ENCODE results near the gene HMGXB3.
"Not testable (repeated sequence)": the region's sequence is repeated elsewhere in the genome, so short reads cannot be mapped to it uniquely, and the experiment has no call there.

The HMGXB3 gene

GRCh38 chr5:150050172-150050811, 49.8 kb downstream of the HMGXB3 start:
- not testable (repeated sequence) for DNase-seq (ENCODE audit: extremely low read depth in 1 of 2, low read depth in 1 of 2)

GRCh38 chr5:150051657-150052195, 51.2 kb downstream of the HMGXB3 start:
- no peak for DNase-seq (ENCODE audit: extremely low read depth in 1 of 2, low read depth in 1 of 2)

GRCh38 chr5:150052226-150052955, 51.9 kb downstream of the HMGXB3 start:
- no peak for DNase-seq (ENCODE audit: extremely low read depth in 1 of 2, low read depth in 1 of 2)

- no peak for DNase-seq (ENCODE audit: extremely low read depth in 1 of 2, low read depth in 1 of 2)
Measured at GRCh38 chr5:150052956-150053712, 52.6 kb downstream of the HMGXB3 start.

DNA sequence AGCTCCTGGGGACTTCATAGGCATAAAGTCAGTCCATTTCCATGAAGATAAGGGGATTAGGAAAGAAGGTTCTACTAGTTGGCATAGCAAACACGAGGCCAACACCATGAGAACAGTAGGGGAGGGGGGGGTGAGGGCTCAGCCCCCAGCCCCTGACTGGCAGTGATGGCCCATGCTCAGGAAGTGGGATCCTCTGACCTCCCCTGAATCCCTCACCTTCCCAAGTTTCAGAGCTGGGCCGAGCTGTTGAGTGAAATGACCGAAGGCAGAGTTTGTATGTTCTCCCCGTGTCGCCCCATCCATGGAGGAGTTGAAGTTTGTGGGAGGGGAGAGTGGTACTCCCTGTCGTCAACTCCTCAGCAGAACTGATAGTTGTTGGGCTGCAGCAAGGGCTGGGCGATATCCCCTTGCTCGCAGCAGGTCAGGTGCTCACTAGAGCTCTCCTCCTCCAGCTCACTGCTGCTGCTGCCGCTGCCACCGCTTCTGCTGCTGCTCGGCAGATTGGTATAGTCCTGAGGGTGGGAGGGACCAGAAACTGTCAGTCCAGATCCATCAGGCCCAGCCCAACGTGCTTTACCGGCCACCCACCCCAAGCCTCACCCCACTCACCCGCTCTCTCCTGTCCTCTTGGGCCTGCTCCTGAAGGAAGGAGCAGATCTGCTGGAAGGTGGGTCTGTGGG, 53.3 kb downstream of the HMGXB3 start:
- DNase-seq (ENCODE audit: extremely low read depth in 1 of 2, low read depth in 1 of 2): no peak

DNA sequence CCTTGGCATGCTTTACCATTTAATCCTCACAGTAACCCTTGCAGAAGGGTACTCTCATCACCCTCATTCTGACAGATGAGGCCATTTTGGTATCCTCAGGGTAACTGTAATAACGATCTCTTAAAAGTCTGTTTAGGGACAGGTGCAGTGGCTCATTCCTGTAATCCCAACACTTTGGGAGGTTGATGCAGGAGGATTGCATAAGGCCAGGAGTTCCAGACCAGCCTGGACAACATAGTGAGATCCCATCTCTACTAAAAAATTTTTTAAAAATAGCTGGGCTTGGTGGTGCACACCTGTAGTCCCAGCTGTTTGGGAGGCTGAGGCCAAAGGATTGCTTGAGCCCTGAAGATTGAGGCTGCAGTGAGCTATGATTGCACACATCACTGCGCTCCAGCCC, 54.0 kb downstream of the HMGXB3 start:
- DNase-seq (ENCODE audit: extremely low read depth in 1 of 2, low read depth in 1 of 2): no peak

GRCh38 chr5:150055326-150056074, 55.0 kb downstream of the HMGXB3 start:
- DNase-seq (ENCODE audit: extremely low read depth in 1 of 2, low read depth in 1 of 2): no peak

GRCh38 chr5:150056075-150056443, 55.5 kb downstream of the HMGXB3 start:
- no peak for DNase-seq (ENCODE audit: extremely low read depth in 1 of 2, low read depth in 1 of 2)

- DNase-seq (ENCODE audit: extremely low read depth in 1 of 2, low read depth in 1 of 2): no peak
Measured at GRCh38 chr5:150057052-150057451, 56.5 kb downstream of the HMGXB3 start.

- DNase-seq (ENCODE audit: extremely low read depth in 1 of 2, low read depth in 1 of 2): no peak
Measured at GRCh38 chr5:150057511-150057910, 57.0 kb downstream of the HMGXB3 start.

DNA sequence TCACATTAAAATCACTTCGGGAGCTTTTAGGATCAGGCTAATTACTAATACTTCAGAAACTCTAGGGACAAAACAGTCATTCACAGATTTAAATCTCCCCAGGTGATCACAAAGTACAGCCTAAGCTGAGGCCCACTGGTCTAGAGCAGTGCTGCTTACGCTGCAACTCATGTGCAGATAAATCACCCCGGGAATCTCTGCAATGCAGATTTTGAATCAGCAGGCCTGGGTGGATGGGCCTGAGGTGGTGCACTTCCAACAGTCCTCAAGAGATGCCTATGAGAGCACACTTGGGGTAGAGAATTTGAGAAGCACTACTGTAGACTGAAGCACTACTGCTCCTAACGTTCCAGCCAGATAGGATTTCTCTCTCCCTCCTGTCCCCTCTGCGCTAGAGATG, 57.5 kb downstream of the HMGXB3 start:
- no peak for DNase-seq (ENCODE audit: extremely low read depth in 1 of 2, low read depth in 1 of 2)

- DNase-seq (ENCODE audit: extremely low read depth in 1 of 2, low read depth in 1 of 2): no peak
Measured at GRCh38 chr5:150058480-150059126, 58.1 kb downstream of the HMGXB3 start.

DNA sequence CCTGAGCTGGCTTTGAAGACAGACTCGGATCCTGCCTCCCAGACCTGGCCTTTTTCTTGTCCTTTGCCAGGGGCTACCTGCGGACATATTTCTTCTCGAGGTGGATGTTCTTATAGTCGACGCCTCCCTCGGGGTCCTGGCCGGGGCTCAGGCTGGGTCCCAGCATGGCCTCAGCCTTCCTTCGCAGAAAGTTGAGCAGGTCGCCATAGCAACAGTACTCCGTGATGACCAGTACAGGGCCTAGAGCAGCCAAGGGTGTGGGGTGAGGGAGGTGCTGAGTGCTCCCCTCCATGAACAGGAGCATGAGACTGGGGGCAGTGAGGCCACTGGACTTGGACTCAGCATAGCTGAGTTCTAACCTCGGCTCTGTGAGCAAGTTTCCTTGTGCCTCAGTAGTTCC, 59.1 kb downstream of the HMGXB3 start:
- no peak for DNase-seq (ENCODE audit: extremely low read depth in 1 of 2, low read depth in 1 of 2)

- no peak for DNase-seq (ENCODE audit: extremely low read depth in 1 of 2, low read depth in 1 of 2)
Measured at GRCh38 chr5:150060471-150060870, 59.9 kb downstream of the HMGXB3 start.

DNA sequence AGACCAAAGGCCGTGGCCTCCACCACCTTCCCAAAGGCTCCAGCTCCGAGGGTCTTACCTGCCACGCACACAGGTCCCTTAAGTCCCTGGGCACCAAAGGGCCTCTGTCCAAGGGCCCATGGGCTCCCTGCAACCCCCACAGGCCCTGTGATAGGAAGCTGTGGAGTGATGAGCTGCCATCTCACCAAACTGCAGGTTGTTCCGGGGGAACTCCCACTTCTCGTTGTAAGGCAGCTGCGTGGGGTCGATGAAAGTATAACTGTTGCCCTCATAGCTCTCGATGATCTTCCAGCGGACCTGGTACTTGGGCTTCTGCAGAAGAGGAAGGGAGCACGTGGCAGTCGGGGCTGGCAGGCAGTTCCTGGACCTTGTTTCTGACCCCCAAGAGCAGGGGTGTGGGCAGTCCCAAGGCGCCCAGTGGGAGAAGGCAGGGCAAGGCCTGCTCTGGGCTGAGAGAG, 61.0 kb downstream of the HMGXB3 start:
- DNase-seq (ENCODE audit: extremely low read depth in 1 of 2, low read depth in 1 of 2): no peak

DNA sequence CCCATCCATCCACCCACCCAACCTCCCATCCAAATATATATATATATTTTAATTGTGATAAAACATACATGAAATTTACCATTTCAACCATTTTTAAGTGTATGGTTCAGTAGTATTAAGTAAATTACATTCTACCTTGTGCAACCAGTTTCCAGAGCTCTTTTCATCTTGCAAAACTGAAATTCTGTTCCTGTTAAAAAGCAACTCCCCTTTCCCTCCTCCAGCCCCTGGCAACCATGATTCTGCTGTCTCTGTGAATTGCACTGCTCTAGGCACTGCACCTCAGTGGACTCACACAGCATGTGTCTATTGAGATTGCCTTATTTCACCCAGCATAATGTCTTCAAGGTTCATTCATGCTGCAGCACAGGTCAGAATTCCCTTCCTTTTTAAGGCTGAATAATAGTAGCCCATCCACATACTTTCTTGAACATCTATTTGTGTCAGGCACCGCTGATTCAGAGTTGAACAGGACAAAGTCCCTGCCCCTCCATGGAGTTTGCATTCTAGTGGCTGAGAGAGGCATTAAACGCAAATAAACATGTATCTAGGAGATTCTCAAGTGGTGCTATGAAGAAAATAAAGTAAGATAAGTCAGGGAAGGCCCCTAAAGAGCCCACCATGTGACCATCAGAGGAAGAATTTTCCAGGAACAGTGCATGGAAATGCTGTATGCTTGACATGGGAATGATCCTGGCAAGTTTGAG, 61.8 kb downstream of the HMGXB3 start:
- DNase-seq (ENCODE audit: extremely low read depth in 1 of 2, low read depth in 1 of 2): no peak

DNA sequence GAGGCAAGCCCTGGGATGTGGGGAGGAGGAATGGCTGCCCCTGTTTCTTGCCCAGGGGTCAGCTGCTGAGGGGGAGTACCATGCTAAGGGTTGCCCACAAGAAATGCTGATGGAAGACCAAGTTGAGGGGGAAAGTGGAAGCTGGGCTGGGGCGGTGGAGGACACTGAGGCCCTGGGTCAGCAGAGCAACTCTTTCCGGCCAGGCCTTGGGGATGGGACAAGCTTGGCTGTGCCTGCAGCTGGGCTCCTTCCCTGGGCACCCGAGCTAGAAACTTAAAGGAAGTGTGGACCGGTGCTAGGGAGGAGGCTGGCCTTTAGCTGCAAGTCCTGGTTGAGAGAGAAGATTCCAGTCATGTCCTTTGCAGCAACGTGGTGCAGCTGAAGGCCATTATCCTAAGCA, 63.1 kb downstream of the HMGXB3 start:
- DNase-seq (ENCODE audit: extremely low read depth in 1 of 2, low read depth in 1 of 2): no peak

GRCh38 chr5:150064681-150065220, 64.2 kb downstream of the HMGXB3 start:
- DNase-seq (ENCODE audit: extremely low read depth in 1 of 2, low read depth in 1 of 2): no peak

- no peak for DNase-seq (ENCODE audit: extremely low read depth in 1 of 2, low read depth in 1 of 2)
Measured at GRCh38 chr5:150065346-150065745, 64.8 kb downstream of the HMGXB3 start.
